ENCODE results near the gene FBXO2.

FBXO2 gene

DNA sequence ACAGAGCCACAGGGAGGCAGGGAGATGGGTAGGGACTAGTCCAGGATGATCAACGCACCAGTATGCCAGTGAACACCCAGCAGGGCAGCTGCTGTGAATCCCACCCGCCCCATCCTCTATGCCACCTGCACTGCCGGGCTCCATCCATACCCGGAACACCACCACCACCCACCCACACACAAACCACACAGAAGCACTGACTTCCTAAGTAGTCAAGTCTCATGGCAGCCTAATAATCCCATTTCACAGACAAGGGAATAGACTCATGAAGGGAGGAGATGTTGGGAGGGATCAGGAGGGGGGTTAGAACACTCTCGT is 43.6 kb upstream of the FBXO2 start:
- DNase-seq (ENCODE audit: low read depth), result no peak
- H3K4me3 ChIP-seq (ENCODE audit: low read depth, low read length), result no peak overlapping the region
- TF ChIP-seq, protein P1, sequence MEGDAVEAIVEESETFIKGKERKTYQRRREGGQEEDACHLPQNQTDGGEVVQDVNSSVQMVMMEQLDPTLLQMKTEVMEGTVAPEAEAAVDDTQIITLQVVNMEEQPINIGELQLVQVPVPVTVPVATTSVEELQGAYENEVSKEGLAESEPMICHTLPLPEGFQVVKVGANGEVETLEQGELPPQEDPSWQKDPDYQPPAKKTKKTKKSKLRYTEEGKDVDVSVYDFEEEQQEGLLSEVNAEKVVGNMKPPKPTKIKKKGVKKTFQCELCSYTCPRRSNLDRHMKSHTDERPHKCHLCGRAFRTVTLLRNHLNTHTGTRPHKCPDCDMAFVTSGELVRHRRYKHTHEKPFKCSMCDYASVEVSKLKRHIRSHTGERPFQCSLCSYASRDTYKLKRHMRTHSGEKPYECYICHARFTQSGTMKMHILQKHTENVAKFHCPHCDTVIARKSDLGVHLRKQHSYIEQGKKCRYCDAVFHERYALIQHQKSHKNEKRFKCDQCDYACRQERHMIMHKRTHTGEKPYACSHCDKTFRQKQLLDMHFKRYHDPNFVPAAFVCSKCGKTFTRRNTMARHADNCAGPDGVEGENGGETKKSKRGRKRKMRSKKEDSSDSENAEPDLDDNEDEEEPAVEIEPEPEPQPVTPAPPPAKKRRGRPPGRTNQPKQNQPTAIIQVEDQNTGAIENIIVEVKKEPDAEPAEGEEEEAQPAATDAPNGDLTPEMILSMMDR (IDR thresholded peaks at IDR 0.05; ENCODE audit: control insufficient read depth, extremely low read depth, insufficient read depth), result no peak

DNA sequence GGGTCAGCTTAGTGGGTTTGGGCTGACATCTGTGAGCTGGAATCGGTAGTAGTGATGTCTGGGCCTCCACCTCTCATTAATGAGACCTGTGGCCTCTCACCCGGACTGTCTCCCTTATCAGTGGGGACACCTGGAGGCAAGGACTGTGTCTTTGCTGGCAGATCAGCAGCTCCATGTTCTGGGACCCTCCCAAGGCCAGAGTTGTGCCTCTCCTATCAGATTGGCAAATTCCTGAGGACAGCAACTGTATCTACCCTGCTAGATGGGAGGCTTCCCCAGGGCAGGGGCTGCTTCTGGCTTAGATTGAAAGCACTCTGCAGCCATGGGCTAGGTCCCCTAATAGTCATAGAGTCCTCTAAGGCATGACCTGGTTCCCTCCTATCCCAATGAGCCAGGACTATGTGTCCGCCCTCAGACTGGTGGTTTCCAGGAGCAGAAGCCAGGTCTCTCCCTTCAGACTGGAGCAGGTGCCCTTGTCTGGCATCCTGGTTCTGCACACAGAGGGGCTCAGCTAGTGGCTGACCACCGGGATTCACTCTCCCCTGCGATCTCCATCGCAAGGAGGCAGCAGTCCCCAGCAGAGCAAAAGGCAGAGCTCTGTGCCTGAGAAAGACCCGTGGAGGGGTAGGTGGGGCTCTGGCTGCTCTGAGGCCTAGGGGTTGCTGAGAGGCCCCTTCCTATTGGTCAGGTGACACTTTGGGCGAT is 43.1 kb upstream of the FBXO2 start:
- H3K4me3 ChIP-seq (ENCODE audit: low read depth, low read length), result no peak overlapping the region
- DNase-seq (ENCODE audit: low read depth), result no peak

DNA sequence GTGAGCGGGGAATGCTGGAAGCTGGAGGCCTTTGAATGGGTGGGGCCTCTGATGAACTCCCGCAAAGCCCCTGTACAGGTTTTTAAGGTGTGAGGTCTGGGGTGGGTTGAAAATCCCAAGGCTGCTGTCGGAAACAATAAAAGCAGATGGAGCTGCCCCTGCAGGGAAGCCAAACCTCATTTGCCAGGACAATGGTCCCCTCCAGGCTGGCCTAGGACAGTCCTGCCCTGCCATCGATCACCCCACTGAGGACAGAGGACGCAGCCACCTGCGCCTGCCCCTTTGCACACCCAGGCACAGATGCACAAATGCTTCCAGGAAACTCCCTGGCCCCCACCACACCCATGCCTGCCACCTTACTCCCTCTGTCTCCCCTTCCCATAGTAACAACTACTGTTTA is 41.6 kb upstream of the FBXO2 start:
- no peak overlapping the region for H3K4me3 ChIP-seq (ENCODE audit: low read depth, low read length)
- DNase-seq (ENCODE audit: low read depth), result no peak
- TF ChIP-seq, protein P1 (IDR thresholded peaks at IDR 0.05; ENCODE audit: control insufficient read depth, extremely low read depth, insufficient read depth), result no peak

More for the DNA sequence above, 43.1 kb upstream of the FBXO2 start:
- TF ChIP-seq, protein P1 (IDR thresholded peaks at IDR 0.05; ENCODE audit: control insufficient read depth, extremely low read depth, insufficient read depth), result no peak

DNA sequence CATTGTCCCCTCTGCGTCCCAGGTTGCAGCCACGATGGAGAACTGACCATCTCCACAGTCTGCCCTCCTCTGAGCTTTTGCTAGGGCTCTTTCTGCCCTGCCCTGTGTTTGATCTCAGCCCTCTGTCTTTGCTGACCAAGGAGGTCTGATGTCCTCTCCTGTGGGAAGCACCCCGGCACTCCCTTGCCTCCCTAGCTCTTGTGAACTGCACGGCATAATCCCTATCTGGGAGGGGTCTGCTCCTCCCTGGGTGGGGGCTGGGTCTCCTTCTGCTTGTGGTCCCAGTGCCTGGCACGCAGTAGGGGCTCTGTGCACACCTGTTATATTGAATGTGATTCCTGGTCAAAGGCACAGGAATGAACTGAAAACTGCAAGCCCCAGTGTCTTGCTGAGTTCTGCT is 39.7 kb upstream of the FBXO2 start:
- H3K4me3 ChIP-seq (ENCODE audit: low read depth, low read length), result no peak overlapping the region
- TF ChIP-seq, protein P1 (IDR thresholded peaks at IDR 0.05; ENCODE audit: control insufficient read depth, extremely low read depth, insufficient read depth), result no peak
- no peak for DNase-seq (ENCODE audit: low read depth)

DNA sequence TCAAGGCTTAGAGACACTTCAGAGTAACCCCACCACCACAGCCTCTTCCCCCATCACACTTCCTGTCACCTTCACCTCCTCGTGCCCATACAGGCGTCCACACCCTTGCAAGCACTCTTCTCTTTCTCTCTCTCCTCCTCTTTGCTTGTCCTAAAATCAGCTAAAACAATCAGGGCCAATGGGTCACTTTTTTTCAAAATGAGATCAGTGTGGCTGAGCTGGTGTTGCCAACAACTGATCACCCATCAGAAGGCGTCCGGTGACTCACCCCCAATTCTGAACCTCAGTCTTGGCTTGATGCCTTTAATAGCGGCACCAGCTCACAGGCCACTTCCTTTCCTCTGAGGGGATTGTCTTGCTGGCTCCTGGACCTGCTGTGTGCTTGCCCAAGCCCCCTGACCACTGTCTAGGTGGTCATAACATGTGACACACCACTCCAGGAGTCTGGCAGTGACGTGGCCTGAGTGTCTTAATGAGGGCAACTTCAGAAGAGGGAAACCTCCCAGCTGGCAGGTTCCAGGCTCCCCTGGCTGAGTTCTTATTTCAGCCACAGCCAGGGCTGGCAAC is 38.9 kb upstream of the FBXO2 start:
- TF ChIP-seq, protein P1 (IDR thresholded peaks at IDR 0.05; ENCODE audit: control insufficient read depth, extremely low read depth, insufficient read depth), result no peak
- DNase-seq (ENCODE audit: low read depth), result no peak
- H3K4me3 ChIP-seq (ENCODE audit: low read depth, low read length), result no peak overlapping the region

DNA sequence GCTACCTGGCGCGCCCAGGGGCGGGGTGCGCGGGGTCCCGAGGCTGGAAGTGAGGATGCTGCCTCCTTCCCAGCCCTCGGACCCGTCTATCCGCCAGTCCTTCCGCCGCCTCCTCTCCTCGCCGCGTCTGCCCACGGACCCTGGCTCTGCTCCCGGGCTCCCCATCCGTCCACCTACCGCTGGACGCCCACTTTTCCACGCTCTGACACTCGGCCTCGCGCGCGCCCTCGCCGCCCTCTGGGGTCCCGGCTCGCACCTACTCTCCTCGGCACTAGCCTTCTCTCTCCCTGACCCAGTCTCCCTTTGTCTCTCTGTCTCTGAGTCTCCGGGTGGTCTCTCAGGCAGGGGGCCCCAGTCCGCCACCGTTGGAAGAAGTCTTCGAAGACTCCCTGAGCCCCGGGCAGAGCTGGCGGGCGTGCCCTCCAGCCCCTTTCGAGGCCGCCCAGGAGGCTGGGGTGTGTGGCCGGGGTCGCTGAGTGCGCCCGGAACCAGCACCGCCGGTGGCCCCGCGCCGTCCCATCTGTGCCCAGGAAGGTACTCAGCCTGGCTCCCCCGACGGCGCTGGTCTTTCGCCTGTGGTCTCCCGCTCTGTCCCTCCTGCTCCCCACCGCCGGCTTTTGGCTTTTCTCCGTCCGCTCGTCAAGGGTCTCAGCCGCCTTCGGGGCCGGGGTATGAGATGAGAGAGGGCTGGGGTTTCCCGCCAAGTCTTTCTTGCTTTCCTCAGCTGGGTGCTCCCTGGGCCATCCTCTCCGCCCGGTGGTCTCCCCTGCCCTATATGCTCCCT is 37.9 kb upstream of the FBXO2 start:
- H3K4me3 ChIP-seq (ENCODE audit: low read depth, low read length), result no peak overlapping the region
- TF ChIP-seq, protein P1 (IDR thresholded peaks at IDR 0.05; ENCODE audit: control insufficient read depth, extremely low read depth, insufficient read depth), result no peak
- no peak for DNase-seq (ENCODE audit: low read depth)

All from LNCaP clone FGC (cell line).